Activated CD4-positive, alpha-beta T cell treated with anti-CD3 and anti-CD28 coated beads, Interleukin-2, amount 50 U/mL, for 48 hours (primary cell): ENCODE results near the gene UBL7.
"Not testable (repeated sequence)": the region's sequence is repeated elsewhere in the genome, so short reads cannot be mapped to it uniquely, and the experiment has no call there.

Experiments
- DNase-seq, 2 experiments: peaks; one replicate each; pipeline ENCODE4 v3.0.0-alpha.2; 2020

The UBL7 gene

DNA sequence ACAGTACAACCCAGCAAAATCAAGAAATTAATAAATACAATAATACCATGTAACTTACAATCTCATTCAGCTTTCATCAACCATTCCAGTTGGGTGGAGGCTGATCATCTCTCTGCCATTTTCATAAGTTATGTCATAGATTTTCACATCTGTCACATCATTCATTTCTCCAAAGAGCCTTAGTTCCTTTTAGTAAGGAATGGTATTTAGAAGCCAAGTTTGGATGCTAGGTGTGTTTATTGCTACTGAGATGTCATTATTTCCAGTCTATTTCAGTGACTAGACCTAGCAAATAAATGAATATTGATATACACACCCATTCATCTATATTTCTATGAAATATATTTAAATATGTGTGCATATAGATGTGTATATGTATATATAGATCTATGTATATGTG lies 2.7 kb upstream of the UBL7 start:
- DNase-seq = no peak

DNA sequence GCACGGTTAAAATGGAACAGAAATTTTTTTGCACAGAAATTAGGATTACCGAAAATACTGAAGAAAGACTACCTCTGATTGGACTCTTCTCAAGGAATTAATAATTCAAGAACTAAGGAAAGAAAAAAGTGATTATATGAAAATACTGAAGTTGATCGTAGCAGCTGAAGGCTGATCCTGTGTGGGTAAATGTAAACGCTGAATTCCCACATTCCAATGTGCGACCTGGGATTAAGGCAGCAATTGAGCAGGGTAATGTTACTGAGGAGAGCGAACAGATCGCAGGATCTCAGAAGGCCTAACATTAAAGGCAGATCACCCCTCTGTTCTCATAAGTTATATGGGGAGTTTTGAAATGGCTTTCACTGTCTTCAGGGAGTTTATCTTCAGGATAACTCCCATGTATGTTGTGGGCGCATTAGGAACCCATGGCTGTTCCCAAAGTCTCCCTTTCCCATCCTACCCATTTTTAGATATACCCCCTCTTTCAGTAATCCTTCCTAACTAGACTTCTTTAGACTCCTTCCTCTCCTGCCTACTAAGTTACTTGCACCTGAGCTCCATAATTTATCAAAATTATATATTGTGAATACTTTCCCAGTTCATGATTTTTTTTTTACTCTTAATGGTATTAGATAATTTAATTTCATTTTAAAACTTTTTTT lies 1.0 kb upstream of the UBL7 start:
- no peak for DNase-seq

DNA sequence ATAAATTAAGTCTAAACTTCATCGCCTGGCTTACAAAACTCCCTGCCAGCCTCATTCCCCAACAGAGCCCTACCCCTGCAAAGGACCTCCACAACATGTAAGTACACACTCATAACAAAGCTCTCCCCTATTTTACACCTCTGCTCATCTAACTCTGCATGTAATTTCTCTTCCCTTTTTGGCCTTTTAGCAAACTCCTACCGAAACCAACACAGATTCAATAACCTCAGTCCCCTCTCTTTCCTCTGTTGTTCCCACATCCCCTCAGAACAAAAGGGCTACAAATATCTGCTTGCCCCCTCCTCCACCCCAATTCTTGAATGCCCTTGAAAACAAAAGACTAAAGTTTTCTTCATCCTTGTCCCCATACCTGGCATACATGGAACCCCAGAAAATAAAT lies 662 bp downstream of the UBL7 start:
- no peak for DNase-seq

DNA sequence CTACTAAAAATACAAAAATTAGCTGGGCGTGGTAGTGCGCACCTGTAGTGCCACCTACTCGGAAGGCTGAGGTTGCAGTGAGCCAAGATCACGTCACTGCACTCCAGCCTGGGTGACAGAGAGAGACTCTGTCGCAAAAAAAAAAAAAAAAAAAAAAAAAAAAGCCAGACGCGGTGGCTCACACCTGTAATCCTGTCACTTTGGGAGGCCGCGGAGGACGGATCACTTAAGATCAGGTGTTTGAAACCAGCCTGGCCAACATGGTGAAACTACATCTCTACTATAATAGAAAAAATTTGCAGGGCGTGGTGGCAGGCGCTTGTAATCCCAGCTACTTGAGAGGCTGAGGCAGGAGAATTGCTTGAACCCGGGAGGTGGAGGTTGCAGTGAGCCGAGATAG lies 1.2 kb downstream of the UBL7 start:
- not testable (repeated sequence) for DNase-seq

DNA sequence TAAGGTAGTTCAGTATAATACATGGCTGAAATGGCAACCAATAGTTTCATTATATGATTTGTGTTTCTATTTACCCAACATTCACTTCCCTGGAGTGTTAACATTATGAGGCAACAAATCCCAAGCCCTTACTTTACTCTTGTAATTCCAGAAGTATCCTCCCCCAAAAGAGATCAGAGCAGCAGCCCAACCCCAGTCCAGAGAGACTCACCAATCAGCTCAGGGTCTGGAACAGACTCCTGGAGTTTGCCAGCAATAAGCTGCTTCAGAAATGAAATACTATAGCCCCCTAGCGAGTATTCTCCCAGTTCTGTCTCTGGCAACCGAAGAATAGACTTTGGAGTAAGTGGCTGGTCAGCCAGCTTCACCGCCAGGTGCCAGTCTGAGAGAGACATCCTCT lies 2.5 kb downstream of the UBL7 start:
- no peak for DNase-seq

DNA sequence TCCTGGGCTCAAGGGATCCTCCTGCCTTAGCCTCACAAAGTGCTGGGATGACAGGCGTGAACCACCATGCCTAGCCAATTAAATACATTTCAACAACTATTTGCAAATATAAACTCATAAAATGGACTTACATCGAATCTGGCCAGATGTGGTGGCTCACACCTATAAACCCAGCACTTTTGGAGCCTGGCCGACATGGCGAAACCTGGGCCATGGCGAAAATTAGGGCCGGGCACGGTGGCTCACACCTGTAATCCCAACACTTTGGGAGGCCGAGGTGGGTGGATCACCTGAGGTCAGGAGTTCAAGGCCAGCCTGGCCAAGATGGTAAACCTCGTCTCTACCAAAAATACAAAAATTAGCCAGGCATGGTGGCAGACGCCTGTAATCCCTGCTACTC lies 3.9 kb downstream of the UBL7 start:
- not testable (repeated sequence) for DNase-seq

DNA sequence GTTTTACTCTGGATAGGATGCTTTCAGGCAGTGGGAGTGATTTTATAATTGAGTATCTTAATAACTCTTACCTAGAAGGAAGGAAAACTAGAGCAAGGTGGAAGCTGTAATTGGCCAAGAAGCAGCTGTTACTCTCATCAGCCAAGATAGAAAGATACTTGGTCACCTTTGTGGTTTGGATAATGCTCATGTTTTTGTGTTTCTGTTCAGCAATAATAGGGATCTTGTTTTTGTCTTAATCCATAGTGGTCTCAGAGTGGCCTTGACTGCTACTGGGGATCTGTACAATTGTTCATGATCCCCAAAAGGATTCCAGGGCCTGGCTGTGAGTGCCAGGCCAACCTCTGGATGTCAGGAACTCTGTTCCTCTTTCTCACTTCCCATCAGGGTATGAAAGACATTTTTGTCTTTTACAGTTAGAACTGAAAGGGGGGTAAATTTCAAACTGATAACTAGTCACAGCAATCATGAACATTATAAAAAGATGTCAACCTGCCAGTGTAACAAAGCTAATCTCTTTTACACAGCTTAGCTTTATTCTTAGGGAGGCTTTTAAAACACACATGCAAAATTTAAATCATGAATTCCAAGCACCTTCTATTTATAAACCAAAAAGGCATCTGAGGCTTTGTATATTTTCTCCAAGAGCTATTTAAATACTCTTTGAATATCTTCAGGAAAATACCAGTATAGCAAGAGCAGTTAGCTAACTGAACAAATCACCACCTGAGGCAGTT lies 6.0 kb downstream of the UBL7 start:
- DNase-seq = no peak

DNA sequence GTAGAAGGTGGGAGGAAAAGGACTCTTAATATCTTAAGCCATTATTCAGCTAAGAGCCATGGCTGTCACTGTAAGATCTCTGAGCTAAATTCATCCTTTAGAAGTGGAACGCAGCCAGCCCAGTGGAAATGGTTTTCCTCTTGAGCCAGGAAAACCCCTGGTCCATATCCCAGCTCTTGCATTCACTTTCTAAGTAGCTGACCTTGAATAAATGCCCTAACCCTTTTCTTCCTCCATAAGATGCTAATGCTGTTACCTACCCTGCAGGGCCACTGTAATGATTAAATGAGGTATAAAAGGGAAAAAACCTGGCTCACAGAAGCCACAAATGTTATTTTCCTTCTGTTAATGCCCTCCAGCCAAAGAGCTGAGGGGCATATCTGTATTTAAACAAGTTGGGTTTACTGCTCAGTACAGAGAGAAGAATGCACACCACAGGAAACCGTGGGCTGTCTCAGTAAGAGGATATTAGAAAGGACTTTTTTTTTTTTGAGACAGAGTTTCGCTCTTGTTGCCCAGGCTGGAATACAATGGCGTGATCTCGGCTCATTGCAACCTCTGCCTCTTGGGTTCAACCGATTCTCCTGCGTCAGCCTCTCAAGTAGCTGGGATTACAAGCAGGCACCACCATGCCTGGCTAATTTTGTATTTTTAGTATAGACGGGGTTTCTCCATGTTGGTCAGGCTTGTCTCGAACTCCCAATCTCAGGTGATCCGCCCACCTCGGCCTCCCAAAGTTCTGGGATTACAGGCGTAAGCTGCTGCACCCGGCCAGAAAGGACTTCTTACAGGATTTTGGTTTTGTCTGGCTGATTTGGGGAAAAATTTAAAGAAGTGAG lies 6.8 kb downstream of the UBL7 start:
- no peak for DNase-seq

DNA sequence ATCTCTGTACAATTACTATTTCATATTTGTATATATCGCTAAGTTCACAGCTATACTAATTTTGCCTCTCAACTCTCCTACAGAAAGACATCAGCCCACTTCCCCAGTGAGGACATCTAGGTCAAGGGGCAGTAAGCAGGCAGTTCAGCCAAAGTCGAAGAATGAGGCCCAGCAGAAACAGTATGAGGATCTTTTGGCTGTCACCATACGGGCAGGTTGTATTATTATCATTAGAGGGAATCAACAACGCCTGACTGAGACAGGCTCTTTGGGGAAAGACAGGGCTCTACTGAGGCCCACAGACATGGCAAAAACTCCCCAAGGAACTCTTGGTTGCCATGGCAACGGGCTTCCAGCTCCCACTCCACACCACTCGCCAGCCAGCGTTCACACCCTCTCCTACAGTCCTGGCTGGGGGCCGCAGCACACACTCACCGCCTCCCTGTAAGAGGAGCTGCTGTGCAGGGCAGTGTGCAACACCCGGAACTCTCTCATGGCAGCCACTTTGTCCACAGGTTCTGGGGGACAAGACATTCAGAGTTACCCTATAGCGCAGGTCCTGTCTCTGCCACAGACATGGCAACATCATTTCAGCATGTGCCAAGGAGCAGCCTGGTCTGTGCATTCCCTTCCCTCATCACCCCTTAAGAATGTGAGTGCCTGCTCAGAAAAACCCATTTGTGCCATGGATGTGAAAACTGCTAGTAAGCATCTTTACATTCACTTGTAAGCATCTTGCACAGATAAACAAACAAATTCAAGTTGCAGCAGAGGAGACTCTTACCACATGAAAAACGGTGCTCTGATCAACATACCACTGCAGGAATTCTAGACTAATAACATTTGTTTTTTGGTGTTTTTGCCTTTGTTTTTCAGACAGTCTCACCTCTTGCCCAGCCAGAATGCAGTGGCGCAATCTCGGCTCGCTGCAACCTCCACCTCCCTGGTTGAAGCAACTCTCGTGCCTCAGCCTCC lies 8.8 kb downstream of the UBL7 start:
- DNase-seq = no peak

DNA sequence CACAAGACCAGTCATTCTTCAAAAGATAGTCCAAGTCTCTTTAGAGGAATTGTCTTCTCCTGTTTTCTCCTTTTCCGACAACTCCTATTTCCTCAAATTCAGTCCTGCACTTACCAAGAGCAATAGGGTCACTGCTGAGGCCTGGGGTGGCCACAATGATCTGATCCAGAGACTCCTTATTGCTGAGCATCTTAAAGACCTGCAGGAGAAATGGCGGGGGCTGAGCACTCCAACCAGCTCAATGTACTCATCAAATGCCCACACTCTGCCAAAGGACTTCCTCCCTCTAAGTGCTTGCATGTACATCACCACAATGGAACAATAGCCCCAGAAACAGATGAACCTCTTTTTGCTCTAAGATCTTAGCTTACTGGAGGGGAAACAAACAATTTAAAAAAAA lies 9.6 kb downstream of the UBL7 start:
- DNase-seq = no peak

DNA sequence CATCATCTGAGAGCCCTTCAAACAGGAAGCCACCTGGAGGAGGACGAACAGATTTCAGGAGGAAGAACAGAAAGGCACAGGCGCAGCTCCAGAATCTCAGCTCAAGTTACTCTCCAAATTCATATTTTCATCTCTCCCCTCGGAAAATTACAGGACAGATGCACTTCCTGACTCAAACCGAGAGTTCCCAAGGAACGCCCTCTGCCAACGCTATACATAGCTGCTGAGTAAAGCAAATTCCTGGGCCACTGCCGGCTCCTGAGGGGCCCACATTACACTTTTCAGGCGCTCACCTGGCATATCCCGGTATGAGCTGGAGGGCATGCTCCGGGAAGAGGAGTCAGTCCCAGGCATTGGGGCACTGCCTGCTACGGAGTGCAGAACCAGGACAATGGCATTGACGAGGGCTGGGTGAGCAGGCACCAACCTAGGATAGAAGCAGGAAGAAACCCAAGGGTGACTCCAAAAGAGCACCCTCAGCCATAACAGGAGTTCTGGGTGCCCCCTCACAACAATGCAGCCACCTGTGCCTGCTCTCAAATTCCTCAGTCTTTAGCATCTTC lies 11.2 kb downstream of the UBL7 start:
- DNase-seq = no peak

DNA sequence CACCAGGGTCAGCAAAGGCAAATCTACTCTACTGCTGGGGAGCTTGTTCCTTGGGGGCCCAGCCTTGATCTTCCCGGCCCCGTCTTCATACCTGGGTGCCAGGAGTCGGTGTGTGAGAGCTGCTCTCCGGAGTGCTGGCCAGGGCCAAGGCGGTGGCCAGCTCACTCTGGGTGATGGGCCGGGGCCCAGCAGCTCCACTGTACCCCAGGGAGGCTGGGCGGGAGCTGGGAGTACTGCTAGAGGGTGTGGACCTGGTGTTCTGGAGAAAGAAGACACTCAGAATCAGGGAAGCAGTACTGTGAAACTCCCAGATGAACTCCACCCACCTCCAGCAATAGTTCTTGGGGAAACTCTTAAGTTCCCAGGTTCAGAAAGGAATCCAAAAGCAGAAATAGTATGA lies 11.9 kb downstream of the UBL7 start:
- DNase-seq = no peak

DNA sequence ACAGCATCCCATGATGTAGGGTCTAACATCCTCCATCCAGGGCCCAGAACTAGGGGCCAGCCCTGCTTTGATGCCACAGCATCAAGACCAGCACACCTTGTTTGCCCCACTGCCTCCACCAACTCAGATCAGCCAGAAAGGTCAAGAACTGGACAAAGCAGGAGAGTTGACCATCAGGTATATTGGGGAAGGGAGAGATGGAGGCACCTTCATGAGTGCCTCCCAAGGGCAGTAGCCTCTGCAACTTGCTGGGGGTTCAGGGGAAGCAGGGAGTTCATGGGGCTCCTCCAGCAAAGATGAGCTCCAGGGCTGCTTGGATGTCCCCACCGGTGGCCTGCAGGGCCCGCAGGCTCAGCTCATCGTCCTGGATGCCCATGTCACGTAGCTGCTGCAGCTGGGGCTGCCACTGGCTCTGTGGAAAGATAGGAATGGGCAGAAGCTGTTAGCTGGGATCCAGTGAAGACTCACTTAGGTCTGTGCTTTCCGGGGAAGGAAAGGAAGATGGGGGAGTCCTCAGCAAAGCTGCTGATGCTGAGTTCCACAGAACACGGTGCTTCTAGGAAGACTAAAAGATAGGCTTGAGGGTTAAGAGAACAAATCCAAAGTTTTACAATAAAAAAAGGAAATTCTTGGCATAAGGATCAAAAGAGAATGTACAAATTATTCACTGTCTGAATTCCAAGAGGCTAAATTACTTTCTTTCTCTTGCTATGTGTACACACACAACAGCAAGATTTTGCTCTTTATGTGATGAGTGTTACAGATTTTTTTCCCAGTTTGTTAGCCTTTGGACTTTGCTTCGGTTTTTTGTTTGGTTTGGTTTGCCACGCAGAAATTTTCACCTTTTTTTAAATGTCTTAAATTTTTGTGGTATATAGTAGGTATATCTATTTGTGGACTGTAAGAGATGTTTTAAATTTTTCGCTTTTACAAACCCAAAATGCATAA lies 14.9 kb downstream of the UBL7 start:
- no peak for DNase-seq

DNA sequence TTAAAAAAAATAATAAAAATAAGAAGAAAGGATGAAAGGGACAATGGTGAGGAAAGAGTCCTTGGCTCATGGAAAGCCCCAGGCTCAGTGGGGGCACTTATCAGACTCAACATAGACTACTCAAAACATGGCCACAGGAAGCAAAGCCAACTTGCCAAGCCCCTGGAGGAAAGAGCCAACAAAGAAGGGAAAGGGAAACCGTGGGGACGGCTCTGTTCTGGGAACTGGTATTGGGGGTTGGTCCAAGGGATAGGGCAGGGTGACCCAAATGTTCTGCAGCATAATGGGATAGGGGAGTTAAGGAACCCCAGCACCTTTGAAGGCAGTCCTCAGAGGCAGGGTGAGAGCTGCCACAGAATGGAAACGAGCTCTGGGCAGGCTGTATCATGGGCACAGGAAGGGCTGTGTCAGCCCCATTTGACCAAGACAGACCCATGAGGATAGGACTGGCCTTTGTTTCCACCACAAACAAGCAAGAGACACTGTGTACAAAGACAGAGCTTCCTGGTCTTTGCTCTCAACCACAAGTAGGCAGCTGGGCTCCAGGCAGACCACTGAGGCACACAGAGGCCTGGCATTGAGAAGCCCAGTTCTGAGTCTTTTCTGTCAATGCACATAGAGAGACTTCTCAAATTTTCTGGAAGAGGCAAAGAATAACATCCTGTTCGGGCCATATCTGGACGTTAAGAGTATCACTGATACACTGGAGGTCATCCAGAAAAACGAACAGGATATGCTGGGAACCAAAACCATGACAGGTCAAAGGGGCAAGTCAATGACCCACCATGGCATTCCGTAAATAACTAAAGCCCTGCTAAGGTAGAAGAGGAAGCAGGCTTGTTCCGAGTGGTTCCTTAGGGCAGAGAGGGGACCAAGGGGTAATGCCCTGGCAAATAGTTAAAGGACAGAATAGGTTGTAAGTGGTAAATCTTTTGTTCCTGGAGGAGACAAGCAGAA lies 16.6 kb downstream of the UBL7 start:
- DNase-seq = no peak

DNA sequence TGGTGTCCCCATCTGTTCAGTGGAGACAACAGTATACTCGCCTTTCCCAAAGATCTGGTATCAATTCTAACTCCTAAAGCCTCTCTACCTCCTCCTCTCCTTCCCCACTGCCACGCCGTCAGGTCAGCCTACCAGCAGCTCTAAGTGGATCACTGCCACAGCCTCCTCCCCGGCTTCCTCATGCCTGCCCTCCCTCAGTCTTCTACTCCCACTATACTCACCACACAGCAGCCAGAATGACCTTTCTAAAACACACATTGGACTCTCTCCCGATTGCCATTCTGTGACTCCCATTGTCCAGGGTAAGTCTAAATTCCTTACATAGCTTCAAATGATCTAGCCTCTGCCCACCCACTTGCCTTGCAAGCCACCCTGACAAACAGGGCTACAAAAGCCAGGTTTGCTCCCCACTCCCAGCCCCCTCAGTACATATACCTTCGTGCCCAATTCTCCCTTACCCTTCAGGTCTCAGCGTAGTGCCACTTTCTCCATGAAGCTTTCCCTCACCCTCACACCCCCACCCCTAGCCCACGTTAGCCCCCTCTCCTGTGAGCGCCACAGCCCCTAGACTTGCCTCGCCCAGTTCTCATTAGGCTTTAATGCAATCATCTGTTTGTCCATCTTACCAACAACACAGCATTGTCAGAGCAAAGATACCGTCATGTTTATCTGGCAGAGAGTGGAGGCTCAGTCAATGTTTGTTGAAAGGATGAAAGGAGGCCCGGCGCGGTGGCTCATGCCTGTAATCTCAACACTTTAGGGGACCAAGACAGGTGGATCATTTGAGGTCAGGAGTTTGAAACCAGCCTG lies 17.7 kb downstream of the UBL7 start:
- DNase-seq = no peak

DNA sequence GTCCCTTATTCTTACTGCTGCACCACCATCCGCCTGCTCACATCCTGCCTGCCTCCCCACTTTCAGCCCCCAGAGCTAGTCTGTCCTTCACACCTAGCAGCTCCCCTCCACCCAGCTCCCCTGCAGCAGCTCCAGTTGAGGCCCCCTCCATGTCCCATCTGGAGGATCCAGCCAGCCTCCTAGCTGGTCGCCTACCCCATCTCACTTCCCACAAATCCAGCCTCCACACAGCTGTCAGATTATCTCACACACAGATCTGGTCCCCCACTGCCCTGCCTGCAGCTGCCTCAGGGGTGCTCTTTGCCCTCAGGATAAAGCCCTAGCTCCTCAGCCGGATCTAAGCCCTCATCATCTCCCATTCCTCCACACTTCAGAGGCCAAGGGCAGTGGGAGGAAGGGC lies 18.4 kb downstream of the UBL7 start:
- no peak for DNase-seq

DNA sequence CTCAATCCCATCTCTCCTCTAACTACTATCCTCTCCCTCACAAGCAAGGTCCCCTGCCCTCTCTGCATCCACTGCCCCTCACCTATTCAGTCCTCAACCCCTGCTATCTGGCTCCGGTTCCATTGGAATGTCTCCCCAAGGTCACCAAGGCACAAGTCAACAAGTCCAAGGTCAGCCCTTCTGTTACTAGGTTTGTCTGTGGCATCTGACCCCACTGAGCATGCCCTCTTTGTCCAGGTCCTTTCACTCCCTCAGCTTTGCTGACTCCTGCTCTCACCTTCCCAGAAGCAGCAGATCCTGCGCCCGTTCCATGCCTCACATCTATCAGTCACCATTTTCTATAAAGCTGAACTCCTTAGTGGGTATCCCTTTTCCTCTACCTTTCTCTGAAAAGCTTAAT lies 18.9 kb downstream of the UBL7 start:
- DNase-seq = no peak

DNA sequence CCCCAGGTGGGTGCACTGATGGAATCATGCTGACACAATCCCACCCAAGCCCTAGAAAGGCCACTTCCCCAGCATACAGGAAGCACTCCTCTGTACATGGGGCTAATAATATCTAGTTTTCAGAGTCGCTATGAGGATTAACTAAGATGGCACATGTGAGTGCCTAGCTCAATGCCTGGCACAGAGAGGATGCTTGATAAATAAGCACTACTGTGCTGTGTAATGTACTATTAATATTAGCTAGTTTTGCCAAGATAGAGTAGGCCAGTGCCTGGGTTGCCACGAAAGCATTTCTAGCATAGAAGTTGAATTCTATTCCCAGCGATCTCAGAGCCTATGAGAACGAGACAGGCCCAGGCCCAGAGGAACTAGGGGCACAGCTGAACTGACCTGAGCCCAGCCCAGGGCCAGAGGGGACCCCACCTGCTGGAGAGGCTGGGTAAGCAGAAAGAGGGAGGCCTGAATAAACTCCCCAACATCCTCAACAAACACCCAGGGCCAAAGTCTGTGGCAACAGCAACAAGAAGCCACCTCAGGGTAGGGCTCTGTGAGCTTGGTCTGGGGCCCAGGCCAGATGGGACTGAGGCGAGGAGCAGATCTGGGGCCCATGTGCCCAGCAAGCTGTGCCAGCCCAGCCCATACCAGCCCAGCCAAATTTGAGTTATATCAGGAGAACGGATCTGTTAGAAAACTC lies 19.6 kb downstream of the UBL7 start:
- DNase-seq = no peak
